Vagina (tissue), 2 donors: Measurements from ENCODE around the gene CRYZL1.

Source experiments
- POLR2A ChIP-seq, 2 donors: fragments of 450-650 bp; IDR thresholded peaks; one replicate each; pipeline ENCODE4 v1.6.1; 2017; ENCODE audit warnings: antibody characterized with exemption in 2 of 2, mild to moderate bottlenecking in 2 of 2, moderate library complexity in 2 of 2
- TF ChIP-seq, protein P1 (sequence below), 3 experiments: fragments of 450-650 bp in 2 of 3; fragments of 200-600 bp in 1 of 3; sonication (generic) in 1 of 3; IDR thresholded peaks; one replicate each; pipeline ENCODE4 v1.5.1; 2017 to 2019; ENCODE audit warnings: antibody characterized with exemption in 3 of 3, mild to moderate bottlenecking in 2 of 3, moderate library complexity in 2 of 3

DNA sequence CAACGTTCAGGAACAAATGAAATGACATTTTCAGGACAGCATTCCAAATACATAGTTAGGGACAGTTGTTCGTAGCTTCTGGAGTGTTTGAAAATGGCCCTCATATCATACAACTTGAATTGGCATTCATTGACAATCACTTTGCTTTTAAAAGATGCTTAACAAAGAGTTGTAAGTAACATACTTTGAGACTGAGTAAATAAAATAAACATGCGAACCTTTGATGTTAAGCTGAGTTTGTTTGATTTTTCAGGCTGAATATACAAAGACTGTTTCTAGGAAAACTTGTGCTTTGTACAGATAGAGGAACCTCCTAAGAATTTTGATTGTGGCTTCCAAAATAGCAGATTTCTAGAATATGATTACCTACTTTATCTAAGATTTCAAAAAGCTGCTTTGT is 46.1 kb upstream of the CRYZL1 start:
- no peak for TF ChIP-seq POLR2A (IDR thresholded peaks at IDR 0.05)
- TF ChIP-seq, protein P1, sequence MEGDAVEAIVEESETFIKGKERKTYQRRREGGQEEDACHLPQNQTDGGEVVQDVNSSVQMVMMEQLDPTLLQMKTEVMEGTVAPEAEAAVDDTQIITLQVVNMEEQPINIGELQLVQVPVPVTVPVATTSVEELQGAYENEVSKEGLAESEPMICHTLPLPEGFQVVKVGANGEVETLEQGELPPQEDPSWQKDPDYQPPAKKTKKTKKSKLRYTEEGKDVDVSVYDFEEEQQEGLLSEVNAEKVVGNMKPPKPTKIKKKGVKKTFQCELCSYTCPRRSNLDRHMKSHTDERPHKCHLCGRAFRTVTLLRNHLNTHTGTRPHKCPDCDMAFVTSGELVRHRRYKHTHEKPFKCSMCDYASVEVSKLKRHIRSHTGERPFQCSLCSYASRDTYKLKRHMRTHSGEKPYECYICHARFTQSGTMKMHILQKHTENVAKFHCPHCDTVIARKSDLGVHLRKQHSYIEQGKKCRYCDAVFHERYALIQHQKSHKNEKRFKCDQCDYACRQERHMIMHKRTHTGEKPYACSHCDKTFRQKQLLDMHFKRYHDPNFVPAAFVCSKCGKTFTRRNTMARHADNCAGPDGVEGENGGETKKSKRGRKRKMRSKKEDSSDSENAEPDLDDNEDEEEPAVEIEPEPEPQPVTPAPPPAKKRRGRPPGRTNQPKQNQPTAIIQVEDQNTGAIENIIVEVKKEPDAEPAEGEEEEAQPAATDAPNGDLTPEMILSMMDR (IDR thresholded peaks at IDR 0.05): no peak
